ES-I3 (cell line): ENCODE results near the gene FBN3.

Experiments used
- H3K36me3 ChIP-seq: 2 replicates; pipeline ENCODE4 v1.6.1; 2013; ENCODE audit warnings: mild to moderate bottlenecking, low read length, control low read depth, moderate library complexity; ENCODE audit not compliant: insufficient read depth
- H3K4me1 ChIP-seq: 2 replicates; pipeline ENCODE4 v1.6.1; 2013; ENCODE audit warnings: mild to moderate bottlenecking, control low read depth, low read length; ENCODE audit not compliant: insufficient read depth
- H3K9ac ChIP-seq: 2 replicates; pipeline ENCODE4 v1.6.1; 2013; ENCODE audit warnings: low read depth, mild to moderate bottlenecking, low read length, moderate library complexity
- H3K9me3 ChIP-seq: 2 replicates; pipeline ENCODE4 v1.6.1; 2013; ENCODE audit warnings: mild to moderate bottlenecking, low read length, moderate library complexity; ENCODE audit not compliant: control insufficient read depth, insufficient read depth

Gene FBN3

DNA sequence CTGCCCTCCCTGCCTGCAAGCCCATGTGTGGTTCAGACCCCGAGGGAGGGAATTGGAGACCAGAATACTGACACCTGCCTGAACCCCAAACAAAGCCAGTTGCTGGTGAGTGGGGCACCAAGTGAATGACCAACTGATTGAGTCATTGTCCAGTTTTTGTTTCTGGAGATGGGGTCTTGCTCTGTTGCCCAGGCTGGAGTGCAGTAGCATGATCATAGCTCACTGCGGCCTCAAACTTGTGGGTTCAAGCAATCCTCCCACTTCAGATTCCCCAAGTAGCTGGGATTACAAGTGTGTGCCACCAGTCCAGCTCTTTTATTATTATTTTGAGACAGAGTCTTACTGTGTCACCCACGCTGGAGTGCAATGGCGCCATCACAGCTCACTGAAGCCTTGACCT, 92.9 kb downstream of the FBN3 start:
- H3K4me1 ChIP-seq = peaks cover 19% of the 10 kb centered on the region; the same call in 1 of the 2 replicates
- H3K36me3 ChIP-seq = no peaks in the 10 kb centered on the region
- H3K9ac ChIP-seq = no peak overlapping the region
- no peaks in the 10 kb centered on the region for H3K9me3 ChIP-seq

DNA sequence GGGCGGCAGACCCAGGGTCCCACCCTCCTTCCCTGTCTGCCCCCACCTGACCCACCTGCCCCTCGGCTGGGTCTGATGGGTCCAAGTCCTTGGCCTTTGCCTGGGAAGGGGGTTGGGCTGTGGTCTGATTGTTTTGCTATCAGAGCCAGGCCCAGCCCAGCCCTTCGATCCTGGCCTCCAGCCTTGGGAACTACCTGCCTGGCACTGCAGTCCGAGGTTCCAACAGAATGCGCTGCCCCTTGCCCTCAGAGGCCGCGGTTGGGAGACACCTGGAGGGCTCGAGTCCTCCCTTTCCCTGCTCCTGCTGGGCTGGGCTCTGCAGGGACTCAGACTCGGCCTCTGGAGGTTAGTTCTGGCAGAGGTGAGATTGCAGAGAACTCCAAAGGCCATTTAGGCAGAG, 95.2 kb downstream of the FBN3 start:
- Histone ChIP-seq H3K9ac (no peak overlapping the region), H3K4me1 (peaks cover 19% of the 10 kb centered on the region; the same call in 1 of the 2 replicates), H3K36me3 (no peaks in the 10 kb centered on the region), H3K9me3 (no peaks in the 10 kb centered on the region)

DNA sequence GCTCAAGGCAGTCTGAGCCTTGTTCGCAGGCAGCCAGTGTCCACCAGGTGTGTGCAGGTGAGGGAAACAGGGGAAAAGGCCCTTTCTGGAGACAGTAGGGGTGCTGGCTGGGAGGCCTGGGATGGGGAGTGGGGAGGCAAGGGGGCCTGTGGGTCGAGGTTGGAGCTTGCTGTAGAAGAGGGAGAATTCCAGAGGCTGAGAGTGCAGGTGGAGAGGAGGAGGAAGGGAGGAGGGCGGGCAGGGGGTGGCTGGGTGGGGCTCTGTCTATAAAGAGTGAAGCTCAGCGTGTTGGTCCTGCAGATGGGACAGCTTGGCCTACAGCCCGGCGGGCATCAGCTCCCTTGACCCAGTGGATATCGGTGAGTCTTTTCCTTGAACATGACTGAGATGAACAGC, 96.9 kb downstream of the FBN3 start, which contains the start of gene CCL25:
Gene CCL25 (plus strand): TSS at position 297 of the 396 bp plus-strand sequence. CDS start 290 bp downstream, outside the sequence.
- Histone ChIP-seq H3K9ac (no peak within 1 kb of the TSS), H3K4me1 (peaks cover 19% of the 10 kb centered on the region; the same call in 1 of the 2 replicates), H3K9me3 (no peaks in the 10 kb centered on the region), H3K36me3 (no peaks in the 10 kb centered on the region)

DNA sequence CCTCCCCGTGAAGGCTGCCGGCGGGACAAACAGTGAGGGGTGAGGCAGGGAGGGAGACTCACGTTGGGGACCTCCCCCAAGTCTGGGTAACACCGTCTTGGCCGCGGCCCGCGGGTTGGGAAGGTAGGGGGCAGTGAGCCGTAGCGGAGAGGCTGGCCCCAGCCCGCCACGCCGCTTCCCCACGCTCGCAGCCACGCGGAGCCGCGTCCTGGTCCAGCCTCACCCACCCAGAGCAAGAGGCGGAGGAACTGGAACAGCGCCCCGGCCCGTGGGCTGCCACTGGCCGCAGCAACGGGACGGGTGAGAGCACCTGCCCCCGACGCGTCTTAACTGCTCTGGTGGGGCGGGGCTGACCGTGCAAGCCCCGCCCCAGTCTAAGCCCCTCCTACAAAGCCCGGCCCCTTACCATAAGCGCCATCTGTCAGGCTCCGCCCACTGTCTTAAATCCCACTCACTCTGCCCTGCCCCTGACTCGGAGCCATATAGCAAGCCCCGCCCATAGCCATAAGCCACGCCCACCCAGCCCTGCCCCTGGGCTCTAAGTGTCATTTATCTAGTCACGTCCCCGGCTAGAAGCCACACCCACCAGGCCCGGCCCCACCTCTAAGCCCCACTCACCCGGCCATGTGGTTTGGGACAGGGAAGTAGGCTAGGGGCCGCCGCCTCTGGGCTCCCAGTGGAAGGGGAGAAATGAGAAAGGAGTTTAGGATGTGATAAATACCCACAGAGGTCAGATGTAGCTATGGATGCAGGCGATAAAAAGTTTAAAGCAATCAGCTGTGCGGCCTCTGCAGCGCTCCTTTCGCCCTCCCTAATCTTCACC, 98.9 kb downstream of the FBN3 start:
- Histone ChIP-seq H3K4me1 (peaks cover 21% of the 10 kb centered on the region; the same call in 1 of the 2 replicates), H3K9ac (peak overlapping the region; percentile 66), H3K9me3 (no peaks in the 10 kb centered on the region), H3K36me3 (no peaks in the 10 kb centered on the region)

DNA sequence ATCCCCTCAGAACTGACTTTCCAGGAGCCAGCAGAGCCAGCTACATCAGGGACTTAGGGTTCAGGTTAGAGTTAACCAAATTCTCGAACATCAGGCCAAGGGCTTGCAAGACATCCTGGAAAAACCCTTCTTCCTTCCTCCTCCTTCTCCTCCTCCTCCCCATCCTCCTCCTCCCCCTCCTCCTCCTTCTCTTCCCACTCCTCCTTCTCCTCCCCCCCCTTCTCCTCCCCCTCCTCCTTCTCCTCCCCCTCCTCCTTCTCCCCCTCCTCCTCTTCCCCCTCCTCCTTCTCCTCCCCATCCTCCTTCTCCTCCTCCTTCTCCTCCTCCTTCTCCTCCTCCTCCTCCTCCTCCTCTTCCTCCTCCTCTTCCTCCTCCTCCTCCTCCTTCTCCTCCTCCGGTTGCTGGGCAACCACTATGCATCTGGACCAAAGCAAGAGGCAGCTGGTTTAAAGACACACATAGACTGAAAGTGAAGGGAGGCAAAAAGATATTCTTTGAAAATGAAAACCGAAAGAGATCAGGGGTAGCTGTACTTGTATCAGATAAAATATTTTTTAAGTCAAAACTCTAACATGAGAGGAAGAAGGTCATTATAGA, 102.7 kb downstream of the FBN3 start:
- Histone ChIP-seq H3K9me3 (no peaks in the 10 kb centered on the region), H3K4me1 (peaks cover 3% of the 10 kb centered on the region; the same call in 1 of the 2 replicates), H3K36me3 (no peaks in the 10 kb centered on the region), H3K9ac (no peak overlapping the region)

DNA sequence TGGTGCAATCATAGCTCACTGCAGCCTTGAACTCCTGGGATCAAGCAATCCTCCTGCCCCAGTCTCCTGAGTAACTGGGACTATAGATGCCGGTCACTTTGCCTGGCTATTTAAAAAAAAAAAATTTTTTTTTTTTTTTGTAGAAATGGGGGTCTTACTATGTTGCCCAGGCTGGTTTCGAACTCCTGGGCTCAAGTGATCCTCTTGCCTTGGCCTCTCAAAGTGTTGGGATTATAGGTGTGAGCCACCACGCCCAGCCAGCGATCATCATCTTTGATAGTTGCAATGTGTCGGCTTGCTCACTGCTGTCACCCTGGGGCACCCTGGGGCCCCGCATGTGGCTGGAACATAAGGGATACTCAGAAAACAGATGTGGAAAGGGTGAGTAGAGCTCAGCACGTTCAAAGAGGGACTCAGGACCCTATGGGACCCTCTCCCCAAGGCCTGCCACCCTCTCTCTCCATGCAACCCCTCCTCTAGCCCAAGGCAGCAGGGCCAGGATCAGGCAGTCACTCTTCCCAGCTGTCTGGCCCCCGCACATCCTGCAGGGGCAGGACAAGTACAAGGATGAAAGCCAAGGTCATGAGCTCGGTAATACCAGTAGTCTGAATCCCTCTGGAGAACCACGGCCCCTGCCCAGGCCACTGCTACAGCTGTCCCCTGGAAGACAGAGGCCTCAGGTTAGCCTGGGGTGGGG, 103.4 kb downstream of the FBN3 start:
- Histone ChIP-seq H3K9me3 (no peaks in the 10 kb centered on the region), H3K4me1 (peaks cover 2% of the 10 kb centered on the region; the same call in 1 of the 2 replicates), H3K9ac (no peak overlapping the region), H3K36me3 (no peaks in the 10 kb centered on the region)

DNA sequence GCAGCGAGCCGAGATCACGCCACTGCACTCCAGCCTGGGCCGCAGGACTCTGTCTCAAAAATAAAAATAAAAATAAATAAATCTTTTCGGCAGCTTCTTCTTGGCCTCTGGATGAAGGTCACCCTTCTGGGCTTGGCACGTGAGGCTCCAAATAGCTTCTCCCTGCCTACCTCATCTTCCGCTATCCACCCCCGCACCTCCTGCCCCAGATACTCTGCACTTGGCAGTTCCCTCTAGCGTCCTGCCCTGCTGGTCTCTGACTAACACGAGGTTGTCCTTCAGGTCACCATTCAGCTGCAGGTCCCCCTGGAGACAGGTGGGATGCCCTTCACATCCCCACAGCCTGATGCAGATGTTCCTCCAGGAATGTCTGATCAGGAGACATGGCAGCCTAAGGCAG, 105.4 kb downstream of the FBN3 start:
- peaks cover 2% of the 10 kb centered on the region; the same call in 1 of the 2 replicates for H3K4me1 ChIP-seq
- H3K36me3 ChIP-seq = no peaks in the 10 kb centered on the region
- no peaks in the 10 kb centered on the region for H3K9me3 ChIP-seq
- H3K9ac ChIP-seq = no peak overlapping the region

DNA sequence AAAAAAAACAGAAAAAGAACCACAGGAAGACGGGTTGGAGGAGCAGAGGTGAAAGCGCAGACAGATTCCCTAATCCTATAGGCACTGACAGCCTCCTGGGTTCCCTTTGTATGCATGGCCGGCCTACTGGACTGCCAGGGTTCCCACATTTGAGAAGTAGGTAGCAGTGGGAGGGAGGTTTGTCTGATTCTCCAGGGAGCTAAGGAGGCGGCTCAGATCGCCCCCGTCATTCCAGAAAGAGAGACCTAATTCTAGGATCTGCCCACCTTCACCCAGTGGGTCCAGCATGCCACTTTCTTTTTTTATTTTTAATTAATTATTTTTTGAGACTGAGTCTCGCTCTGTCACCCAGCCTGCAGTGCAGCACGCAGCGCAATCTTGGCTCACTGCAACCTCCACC, 106.5 kb downstream of the FBN3 start:
- Histone ChIP-seq H3K9ac (no peak overlapping the region), H3K36me3 (no peaks in the 10 kb centered on the region), H3K9me3 (no peaks in the 10 kb centered on the region), H3K4me1 (peaks cover 2% of the 10 kb centered on the region; the same call in 1 of the 2 replicates)

DNA sequence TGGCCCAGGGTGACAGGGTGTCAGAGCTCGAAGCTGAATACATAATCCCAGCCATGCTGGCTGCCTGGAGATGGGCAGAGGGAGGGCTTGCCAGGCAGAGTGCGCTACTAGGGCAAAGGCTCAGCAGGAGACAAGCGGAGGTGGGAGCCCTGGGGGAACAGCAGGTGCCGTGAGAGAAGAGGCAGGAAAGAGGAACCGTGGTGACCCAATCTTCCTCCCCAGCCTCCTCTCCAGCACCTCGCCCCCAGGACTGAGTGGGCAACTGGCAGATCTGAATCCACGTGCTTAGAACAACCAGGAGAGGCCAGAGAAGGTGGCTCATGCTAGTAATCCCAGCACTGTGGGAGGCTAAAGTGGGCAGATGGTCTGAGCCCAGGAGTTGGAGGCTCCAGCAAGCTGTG, 107.9 kb downstream of the FBN3 start:
- H3K9ac ChIP-seq = no peak overlapping the region
- no peaks in the 10 kb centered on the region for H3K36me3 ChIP-seq
- no peaks in the 10 kb centered on the region for H3K9me3 ChIP-seq
- peaks cover 2% of the 10 kb centered on the region; the same call in 1 of the 2 replicates for H3K4me1 ChIP-seq

DNA sequence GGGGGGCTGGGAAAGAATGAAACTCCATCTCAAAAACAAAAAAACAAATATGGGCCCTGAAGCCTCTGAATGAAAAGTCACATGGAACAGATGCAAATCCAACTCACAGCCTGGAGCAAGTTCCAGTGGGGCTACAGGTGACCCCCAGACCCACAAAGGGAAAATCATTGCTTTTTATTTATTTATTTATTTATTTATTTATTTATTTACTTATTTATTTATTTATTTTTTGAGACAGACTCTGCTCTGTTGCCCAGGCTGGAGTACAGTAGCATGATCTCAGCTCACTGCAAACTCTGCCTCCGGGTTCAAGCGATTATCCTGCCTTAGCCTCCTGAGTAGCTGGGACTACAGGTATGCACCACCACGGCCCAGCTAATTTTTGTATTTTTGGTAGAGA, 110.2 kb downstream of the FBN3 start:
- Histone ChIP-seq H3K36me3 (no peaks in the 10 kb centered on the region), H3K4me1 (no peaks in the 10 kb centered on the region), H3K9me3 (no peaks in the 10 kb centered on the region), H3K9ac (no peak overlapping the region)

DNA sequence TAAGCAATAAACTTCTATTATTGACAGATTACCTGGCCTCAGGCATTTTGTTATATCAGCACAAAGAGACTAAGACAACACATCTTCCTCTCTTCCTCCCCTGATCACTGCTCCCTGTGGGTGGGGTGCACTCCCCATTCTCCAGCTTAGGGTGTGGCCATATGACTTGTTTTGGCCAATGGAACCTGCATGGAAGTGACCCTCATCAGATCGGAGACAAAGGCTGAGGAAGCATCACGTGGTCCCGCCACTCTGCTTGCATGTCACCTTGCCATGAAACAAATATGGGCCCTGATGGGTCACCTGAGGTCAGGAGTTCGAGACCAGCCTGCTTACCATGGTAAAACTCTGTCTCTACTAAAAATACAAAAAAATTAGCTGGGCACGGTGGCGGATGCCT, 110.6 kb downstream of the FBN3 start:
- no peaks in the 10 kb centered on the region for H3K4me1 ChIP-seq
- no peak overlapping the region for H3K9ac ChIP-seq
- H3K36me3 ChIP-seq = no peaks in the 10 kb centered on the region
- H3K9me3 ChIP-seq = no peaks in the 10 kb centered on the region

DNA sequence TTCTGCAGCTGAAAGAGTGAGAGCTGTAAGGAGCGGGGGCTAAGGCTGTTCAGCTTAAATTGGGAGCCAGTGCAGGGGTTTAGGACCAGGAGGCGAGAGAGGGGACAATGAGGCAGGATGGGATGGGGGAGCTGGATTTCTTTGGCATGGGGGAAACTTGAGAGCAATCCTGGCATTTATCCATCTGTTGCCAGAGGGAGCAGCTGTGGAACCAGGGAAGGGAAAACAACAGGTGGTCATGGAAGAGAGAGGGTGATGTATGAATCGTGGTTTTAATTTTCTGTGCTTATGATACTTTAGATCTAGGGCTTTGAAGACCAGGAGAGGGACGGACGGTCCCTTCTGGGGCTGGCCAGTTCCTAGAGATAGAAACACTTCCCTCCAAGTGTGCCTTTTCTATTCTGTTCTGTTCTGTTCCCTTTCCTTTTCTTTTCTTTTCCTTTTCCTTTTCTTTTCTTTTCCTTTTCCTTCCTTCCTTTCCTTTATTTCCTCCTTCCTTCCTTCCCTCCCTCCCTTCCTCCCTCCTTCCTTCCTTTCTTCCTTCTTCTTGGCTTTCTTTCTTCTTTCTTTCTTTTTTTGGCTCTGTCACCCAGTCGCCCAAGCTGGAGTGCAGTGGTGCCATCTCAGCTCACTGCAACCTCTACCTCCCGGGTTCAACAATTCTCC, 112.8 kb downstream of the FBN3 start:
- no peak overlapping the region for H3K9ac ChIP-seq

DNA sequence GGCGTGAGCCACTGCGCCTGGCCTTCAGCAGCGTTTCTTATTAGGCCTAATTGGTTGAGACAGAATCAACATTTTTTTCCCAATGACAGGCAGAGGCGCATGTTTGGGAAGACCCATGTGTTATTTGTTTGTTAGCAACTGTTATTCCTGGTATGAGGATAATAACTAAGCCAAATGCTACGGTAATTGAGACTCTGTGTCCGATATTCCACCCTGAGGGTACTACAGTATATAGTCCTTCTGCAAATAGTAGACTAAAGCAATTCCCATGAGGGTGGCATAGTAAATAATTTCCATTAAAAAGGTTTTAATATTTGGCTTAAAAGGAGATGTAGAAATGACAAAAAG, 115.2 kb downstream of the FBN3 start:
- no peak overlapping the region for H3K9ac ChIP-seq
- H3K36me3 ChIP-seq = no peaks in the 10 kb centered on the region
- no peaks in the 10 kb centered on the region for H3K4me1 ChIP-seq
- H3K9me3 ChIP-seq = no peaks in the 10 kb centered on the region

More for the DNA sequence above, 112.8 kb downstream of the FBN3 start:
- Histone ChIP-seq H3K36me3 (no peaks in the 10 kb centered on the region), H3K4me1 (no peaks in the 10 kb centered on the region), H3K9me3 (no peaks in the 10 kb centered on the region)
